K562 (cell line): ENCODE results near the gene CASP7. TPM values are rescaled to one million over a fixed set of nuclear protein-coding genes. Genes with fewer than 3 reads are reported as not detected.
A peak's percentile ranks its signal among the peaks of the same experiment; 100 is the strongest.

Experiments
- ATAC-seq: fragments of 200-7000 bp; cut with Tn5 transposase; 3 replicates; pipeline ENCODE4 v1.9.1; 2020; ENCODE audit warnings: moderate library complexity
- BruUV-seq: library from RNA; stranded (reverse); fragments of 400-500 nt; replicated peaks from 2 replicates; lab custom pipeline; 2021; lab: Mats Ljungman, UMichigan
- CTCF ChIA-PET: fragments of 300-600 bp; formaldehyde crosslinking; extraction: SDS; loops from one replicate; lab custom pipeline; 2021; ENCODE audit warnings: low intra/inter-chr PET ratio; lab: Yijun Ruan, JAX
- POLR2A ChIA-PET: fragments of 300-600, 350-650 bp; sonication (Branson Sonifier 250); formaldehyde crosslinking; extraction: SDS; loops from one replicate; lab custom pipeline; 2021; ENCODE audit warnings: antibody characterized with exemption, inconsistent platforms; lab: Yijun Ruan, JAX
- DNase-seq, 4 experiments: peaks; one replicate each; pipeline versions ENCODE4 v3.0.0 to v3.0.0-alpha.2; 2011 to 2018; ENCODE audit warnings: low spot score in 3 of 4, mixed read lengths in 3 of 4; ENCODE audit errors: extremely low read depth in 1 of 4
- FAIRE-seq: peaks from 2 replicates; lab custom pipeline; 2011; peaks lifted over from hg19 to GRCh38; lab: Jason Lieb, UNC
- H2AFZ ChIP-seq: 2 replicates; pipeline ENCODE4 v1.6.0; 2011; ENCODE audit warnings: low read depth, low read length, control low read depth, inconsistent platforms
- H3K27ac ChIP-seq: fragments of 200-600 bp; 3 replicates; pipeline ENCODE4 v1.8.0; 2011; ENCODE audit warnings: low read depth, mild to moderate bottlenecking, control low read depth, inconsistent platforms, low read length, moderate library complexity, mixed read lengths; ENCODE audit errors: extremely low read depth
- H3K27me3 ChIP-seq, 2 experiments: fragments of 300-600 bp in 1 of 2; 2 replicates in 1 of 2; 3 replicates in 1 of 2; pipeline versions ENCODE4 v1.6.0 to v1.8.0; 2011; ENCODE audit warnings: inconsistent platforms in 2 of 2, low read length in 2 of 2, mild to moderate bottlenecking in 1 of 2, mixed read lengths in 1 of 2, moderate library complexity in 1 of 2; ENCODE audit not compliant: control insufficient read depth in 2 of 2, insufficient read depth in 2 of 2
- H3K36me3 ChIP-seq: fragments of 300-600 bp; 3 replicates; pipeline ENCODE4 v1.8.0; 2011; ENCODE audit warnings: mild to moderate bottlenecking, low read length, inconsistent platforms; ENCODE audit not compliant: control insufficient read depth, insufficient read depth
- H3K4me1 ChIP-seq, 2 experiments: fragments of 200-600 bp in 1 of 2; replicated peaks in 1 of 2; 2 replicates in 1 of 2; 3 replicates in 1 of 2; pipeline versions ENCODE4 v1.5.1 to v1.8.0; 2011; ENCODE audit warnings: inconsistent platforms in 2 of 2, low read length in 2 of 2, mild to moderate bottlenecking in 1 of 2, mixed read lengths in 1 of 2, moderate library complexity in 1 of 2; ENCODE audit not compliant: control insufficient read depth in 2 of 2, insufficient read depth in 2 of 2
- H3K4me2 ChIP-seq: 2 replicates; pipeline ENCODE4 v1.6.1; 2011; ENCODE audit warnings: low read length, control low read depth, inconsistent platforms, mixed read lengths; ENCODE audit not compliant: insufficient read depth
- H3K4me3 ChIP-seq: fragments of 200-600 bp; sonication (generic), shearing (Covaris generic); 2 replicates; pipeline ENCODE4 v1.5.1; 2016; ENCODE audit warnings: control low read depth, inconsistent platforms
- H3K79me2 ChIP-seq: fragments of 200-600 bp; 3 replicates; pipeline ENCODE4 v1.8.0; 2011; ENCODE audit warnings: low read length, inconsistent platforms; ENCODE audit not compliant: control insufficient read depth, insufficient read depth
- H3K9ac ChIP-seq, 2 experiments: 2 replicates each; pipeline versions ENCODE4 v1.6.0 to v1.6.1; 2011; ENCODE audit warnings: low read depth in 2 of 2, low read length in 2 of 2, control low read depth in 1 of 2, inconsistent platforms in 1 of 2, mild to moderate bottlenecking in 1 of 2, mixed read lengths in 1 of 2; ENCODE audit not compliant: insufficient read depth in 1 of 2
- H3K9me1 ChIP-seq: one replicate; pipeline ENCODE4 v1.6.0; 2011; ENCODE audit warnings: inconsistent platforms, mild to moderate bottlenecking, low read length, moderate library complexity; ENCODE audit not compliant: control insufficient read depth, insufficient read depth
- H3K9me3 ChIP-seq: replicated peaks from 2 replicates; pipeline ENCODE4 v1.5.1; 2011; ENCODE audit warnings: low read depth, low read length, inconsistent platforms; ENCODE audit not compliant: control insufficient read depth, insufficient read depth
- H4K20me1 ChIP-seq: replicated peaks from 2 replicates; pipeline ENCODE4 v1.6.1; 2011; ENCODE audit warnings: low read length, inconsistent platforms, mixed read lengths; ENCODE audit not compliant: control insufficient read depth, insufficient read depth
- RAD51 ChIP-seq: fragments of 450-650 bp; IDR thresholded peaks from 2 replicates; pipeline ENCODE4 v1.7.1; 2016; ENCODE audit warnings: low read depth, mild to moderate bottlenecking, borderline replicate concordance
- SRSF7 ChIP-seq: fragments of 200-400 bp; formaldehyde crosslinking; optimal IDR thresholded peaks from 2 replicates; pipeline ENCODE3; 2017; ENCODE audit warnings: mild to moderate bottlenecking, low read depth, low read length
- TOE1 ChIP-seq, 2 experiments: fragments of 450-650 bp in 1 of 2; sonication (generic) in 1 of 2; formaldehyde crosslinking in 1 of 2; IDR thresholded peaks; 2 replicates each; pipeline versions ENCODE4 v1.7.1 to v1.8.0; 2016 to 2022; ENCODE audit warnings: borderline replicate concordance in 2 of 2, mild to moderate bottlenecking in 2 of 2, antibody characterized with exemption in 1 of 2, inconsistent platforms in 1 of 2, low read depth in 1 of 2, missing genetic modification reagents in 1 of 2, moderate library complexity in 1 of 2
- ZEB2 ChIP-seq: fragments of 450-650 bp; IDR thresholded peaks from 2 replicates; pipeline ENCODE4 v1.6.1; 2016
- ZNF699 ChIP-seq: fragments of 250-450 bp; sonication (Bioruptor Pico); IDR thresholded peaks from 2 replicates; pipeline ENCODE4 v1.8.0; 2021; ENCODE audit warnings: mild to moderate bottlenecking, moderate library complexity; ENCODE audit not compliant: insufficient replicate concordance
- WGBS: fragments of 100-300 bp; shearing (Covaris generic); methylation state at CpG from one replicate; pipeline ENCODE4 v1.1.6; 2016; ENCODE audit warnings: low coverage, mixed read lengths; ENCODE audit not compliant: insufficient coverage; ENCODE audit errors: missing lambda C conversion rate; 5-methylcytosine and 5-hydroxymethylcytosine counted together
- in situ Hi-C: fragments of 300-500 bp; cut with MboI; formaldehyde crosslinking; loops from 4 replicates; pipeline ENCODE4 v1.15.0; 2018; ENCODE audit warnings: inconsistent platforms, mixed read lengths
- intact Hi-C: fragments of 100-400 bp; cut with micrococcal nuclease; formaldehyde crosslinking; loops from 2 replicates; pipeline ENCODE4 v1.14.2; 2022
- polyA plus RNA-seq, 8 experiments: library from polyadenylated mRNA; depleted of rRNA in 4 of 8; stranded (reverse) in 5 of 8; unstranded in 3 of 8; fragments of >200 nt; fragmentation: Nextera tagmentation in 2 of 8; fragmentation: Illumina TruSeq in 1 of 8; extraction: Ambion mirVana in 2 of 8; extraction: Trizol in 1 of 8; gene quantifications; 2 replicates each; pipeline versions ENCODE4 v1.2.1 to v1.2.3, GENCODE V29; 2011 to 2014; ENCODE audit warnings: inconsistent platforms in 1 of 8, missing spikeins in 1 of 8
- total RNA-seq, 7 experiments: library from RNA; depleted of rRNA in 6 of 7; stranded (reverse); fragments of >200 nt in 6 of 7; fragmentation: Illumina TruSeq in 2 of 7; extraction: Trizol in 2 of 7; gene quantifications; 2 replicates each; pipeline versions ENCODE4 v1.2.1 to v1.2.3, GENCODE V29; 2011 to 2021; ENCODE audit warnings: low replicate concordance in 1 of 7
- TF ChIP-seq, protein P1 (sequence below): sonication (generic); formaldehyde crosslinking; IDR thresholded peaks from 2 replicates; pipeline ENCODE4 v1.5.0; 2020; ENCODE audit warnings: missing genetic modification reagents
- TF ChIP-seq, protein P2 (sequence below): fragments of 450-650 bp; formaldehyde crosslinking; IDR thresholded peaks from 2 replicates; pipeline ENCODE4 v1.4.0; 2020; ENCODE audit warnings: mild to moderate bottlenecking, mixed read lengths

The CASP7 gene
- total and polyA plus RNA-seq, 9 of the 15 experiments (the other 6 are each of a cell fraction or from before 2014, with no cell fraction given) = 2.2 to 23.3 (median 9.0) TPM

DNA sequence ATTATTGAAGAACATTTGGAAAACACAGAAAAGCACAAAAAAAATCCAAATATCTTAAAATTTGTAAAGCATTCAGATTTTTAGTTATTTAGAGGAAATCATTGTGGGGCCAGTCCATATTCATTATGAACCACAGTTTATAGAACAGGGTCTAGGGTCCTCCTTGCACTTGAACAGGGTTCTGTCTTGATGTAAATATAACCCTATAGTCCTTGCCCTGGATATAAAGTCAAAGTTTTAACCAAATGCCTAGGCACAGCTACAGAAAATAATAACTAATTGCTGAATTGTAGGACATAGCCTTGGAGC is 25.6 kb downstream of the CASP7 start:
- no peak for TF ChIP-seq ZNF699 (CRISPR knock-in tag)
- Histone ChIP-seq H3K4me3 (no peak overlapping the region), H3K4me1 (no peaks in the 10 kb centered on the region), H3K4me2 (no peak overlapping the region), H3K36me3 (no peaks in the 10 kb centered on the region), H2AFZ (no peak overlapping the region), H3K9me1 (no peaks in the 10 kb centered on the region), H3K9ac (no peak overlapping the region), H3K9me3 (no peaks in the 10 kb centered on the region), H3K27ac (no peak overlapping the region), H3K79me2 (no peaks in the 10 kb centered on the region), H4K20me1 (no peaks in the 10 kb centered on the region), H3K27me3 (peaks cover 0 to 12% of the 10 kb centered on the region in 2 experiments; a peak in 1 of 5 replicates)
- in situ Hi-C loops = loop anchor here (10.0 kb wide), 1 partner anchor 400 kb away; no protein-coding TSS in a partner anchor
- CTCF ChIA-PET = interaction anchor here (0.7 to 2.0 kb wide), 2 partner anchors 144 to 398 kb away, joined by 3 to 8 read pairs; no protein-coding TSS in a partner anchor
- DNase-seq = no peak
- ATAC-seq = no peak; the same call in 2 of the 3 replicates
- BruUV-seq = no TSS peak
- no peak for FAIRE-seq
- intact Hi-C loops = loop anchor here (1.0 to 10.0 kb wide), 3 partner anchors 92 to 600 kb away; no protein-coding TSS in a partner anchor
- POLR2A ChIA-PET = no interaction called here

GRCh38 chr10:113706623-113707022 is 26.9 kb downstream of the CASP7 start:
- ChIA-PET POLR2A (no interaction called here), CTCF (no interaction called here)
- ATAC-seq (no peak), DNase-seq (no peak), FAIRE-seq (no peak)
- intact Hi-C loops = loop anchor here (10.0 kb wide), 1 partner anchor 598 kb away; no protein-coding TSS in a partner anchor
- no peaks in the 10 kb centered on the region for H3K36me3 ChIP-seq
- H3K4me1 ChIP-seq = no peaks in the 10 kb centered on the region; a peak in 1 of 5 replicates
- H4K20me1 ChIP-seq = no peaks in the 10 kb centered on the region
- no peaks in the 10 kb centered on the region for H3K9me3 ChIP-seq
- WGBS = 0% methylated on average over 5 of the region's 5 CpGs
- H3K27me3 ChIP-seq = peaks cover under 1 to 19% of the 10 kb centered on the region in 2 experiments; a peak in 2 of 5 replicates
- in situ Hi-C loops = loop anchor here (10.0 kb wide), 1 partner anchor 398 kb away; no protein-coding TSS in a partner anchor
- no peak overlapping the region for H3K9ac ChIP-seq
- 0 out of 2 replicates have a peak, but pooled peaks have one; percentile 33 for TF ChIP-seq TOE1 (IDR thresholded peaks at IDR 0.05; ENCODE audit: borderline replicate concordance)
- no peak for TF ChIP-seq TOE1 (CRISPR knock-in tag; IDR thresholded peaks at IDR 0.05; ENCODE audit: borderline replicate concordance, low read depth)
- TF ChIP-seq, protein P1, sequence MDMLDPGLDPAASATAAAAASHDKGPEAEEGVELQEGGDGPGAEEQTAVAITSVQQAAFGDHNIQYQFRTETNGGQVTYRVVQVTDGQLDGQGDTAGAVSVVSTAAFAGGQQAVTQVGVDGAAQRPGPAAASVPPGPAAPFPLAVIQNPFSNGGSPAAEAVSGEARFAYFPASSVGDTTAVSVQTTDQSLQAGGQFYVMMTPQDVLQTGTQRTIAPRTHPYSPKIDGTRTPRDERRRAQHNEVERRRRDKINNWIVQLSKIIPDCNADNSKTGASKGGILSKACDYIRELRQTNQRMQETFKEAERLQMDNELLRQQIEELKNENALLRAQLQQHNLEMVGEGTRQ (CRISPR knock-in tag) = 0 out of 2 replicates have a peak, but pooled peaks have one; percentile 13
- peak; percentile 71; the same call in 1 of the 2 replicates for TF ChIP-seq RAD51
- TF ChIP-seq, protein P2, sequence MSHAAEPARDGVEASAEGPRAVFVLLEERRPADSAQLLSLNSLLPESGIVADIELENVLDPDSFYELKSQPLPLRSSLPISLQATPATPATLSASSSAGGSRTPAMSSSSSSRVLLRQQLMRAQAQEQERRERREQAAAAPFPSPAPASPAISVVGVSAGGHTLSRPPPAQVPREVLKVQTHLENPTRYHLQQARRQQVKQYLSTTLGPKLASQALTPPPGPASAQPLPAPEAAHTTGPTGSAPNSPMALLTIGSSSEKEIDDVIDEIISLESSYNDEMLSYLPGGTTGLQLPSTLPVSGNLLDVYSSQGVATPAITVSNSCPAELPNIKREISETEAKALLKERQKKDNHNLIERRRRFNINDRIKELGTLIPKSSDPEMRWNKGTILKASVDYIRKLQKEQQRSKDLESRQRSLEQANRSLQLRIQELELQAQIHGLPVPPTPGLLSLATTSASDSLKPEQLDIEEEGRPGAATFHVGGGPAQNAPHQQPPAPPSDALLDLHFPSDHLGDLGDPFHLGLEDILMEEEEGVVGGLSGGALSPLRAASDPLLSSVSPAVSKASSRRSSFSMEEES = peak; percentile 87
- no peak for TF ChIP-seq ZEB2
- no peak for TF ChIP-seq SRSF7
- H3K4me2 ChIP-seq = no peak overlapping the region
- H3K27ac ChIP-seq = no peak overlapping the region
- H2AFZ ChIP-seq = no peak overlapping the region
- no peaks in the 10 kb centered on the region for H3K79me2 ChIP-seq
- BruUV-seq = no TSS peak
- H3K9me1 ChIP-seq = no peaks in the 10 kb centered on the region
- no peak overlapping the region for H3K4me3 ChIP-seq
